Germinal center (tissue), 1 donor: ENCODE results near the gene MAK.
"Not testable (repeated sequence)": the region's sequence is repeated elsewhere in the genome, so short reads cannot be mapped to it uniquely, and the experiment has no call there.

ENCODE experiments used
- DNase-seq: peaks from one replicate; pipeline ENCODE4 v3.0.0; 2012; ENCODE audit warnings: mixed read lengths, low spot score

Gene MAK

GRCh38 chr6:10837995-10838793 lies at the start of gene MAK:
TSS of gene MAK (minus strand) at chr6:10838539. CDS start at chr6:10830648, 7,891 bp downstream.
- peak; percentile 98 for DNase-seq

- no peak for DNase-seq
Observed at GRCh38 chr6:10886691-10887502, 48.6 kb upstream of the MAK start, which contains the start of gene SYCP2L. TSS of gene SYCP2L (plus strand) at chr6:10887052. CDS start at chr6:10887127, 75 bp downstream.

DNA sequence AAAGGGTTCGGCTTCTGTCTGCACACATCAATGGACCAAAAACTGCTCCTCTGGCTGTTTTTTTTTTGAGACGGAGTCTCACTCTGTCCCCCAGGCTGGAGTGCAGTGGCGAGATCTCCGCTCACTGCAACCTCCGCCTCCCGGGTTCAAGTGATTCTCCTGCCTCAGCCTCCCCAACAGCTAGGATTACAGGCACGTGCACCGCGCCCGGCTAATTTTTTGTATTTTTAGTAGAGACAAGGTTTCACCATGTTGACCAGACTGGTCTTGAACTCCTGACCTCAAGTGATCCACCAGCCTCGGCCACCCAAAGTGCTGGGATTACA lies 48.0 kb upstream of the MAK start:
- DNase-seq: not testable (repeated sequence)

DNA sequence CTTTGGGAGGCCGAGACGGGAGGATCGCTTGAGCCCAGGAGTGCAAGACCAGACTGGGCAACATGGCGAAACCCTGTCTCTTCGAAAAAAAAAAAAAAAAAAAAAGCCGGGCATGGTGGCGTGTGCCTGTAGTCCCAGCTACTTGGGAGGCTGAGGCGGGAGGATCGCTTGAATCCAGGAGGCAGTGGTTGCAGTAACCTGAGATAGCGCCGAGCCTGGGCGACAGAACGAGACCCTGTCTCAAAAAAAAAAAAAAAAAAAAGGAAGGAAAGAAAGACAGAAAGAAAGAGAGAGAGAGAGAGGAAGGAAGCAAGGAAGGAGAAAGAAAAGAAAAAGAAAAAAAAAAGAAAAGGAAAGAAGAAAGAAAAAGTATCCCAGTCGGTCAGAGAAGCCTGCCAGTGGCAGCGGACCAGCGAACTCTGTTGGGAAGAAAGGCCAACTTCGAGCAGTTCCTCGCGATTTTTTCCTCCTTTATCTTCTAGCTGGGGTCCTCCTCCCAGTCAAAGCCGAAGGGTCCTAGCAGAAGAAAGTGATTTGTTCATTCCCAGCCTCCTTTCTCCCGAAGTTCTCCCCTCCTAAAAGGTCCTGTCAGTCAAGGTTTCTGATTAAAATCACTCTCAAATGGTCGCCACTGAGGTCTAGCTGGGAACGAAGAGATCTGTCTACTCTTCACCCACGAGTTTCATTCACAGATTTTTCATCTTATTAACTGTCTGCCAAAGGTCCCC lies 46.1 kb upstream of the MAK start:
- no peak for DNase-seq

GRCh38 chr6:10883312-10884244 lies 45.2 kb upstream of the MAK start:
- DNase-seq: no peak

DNA sequence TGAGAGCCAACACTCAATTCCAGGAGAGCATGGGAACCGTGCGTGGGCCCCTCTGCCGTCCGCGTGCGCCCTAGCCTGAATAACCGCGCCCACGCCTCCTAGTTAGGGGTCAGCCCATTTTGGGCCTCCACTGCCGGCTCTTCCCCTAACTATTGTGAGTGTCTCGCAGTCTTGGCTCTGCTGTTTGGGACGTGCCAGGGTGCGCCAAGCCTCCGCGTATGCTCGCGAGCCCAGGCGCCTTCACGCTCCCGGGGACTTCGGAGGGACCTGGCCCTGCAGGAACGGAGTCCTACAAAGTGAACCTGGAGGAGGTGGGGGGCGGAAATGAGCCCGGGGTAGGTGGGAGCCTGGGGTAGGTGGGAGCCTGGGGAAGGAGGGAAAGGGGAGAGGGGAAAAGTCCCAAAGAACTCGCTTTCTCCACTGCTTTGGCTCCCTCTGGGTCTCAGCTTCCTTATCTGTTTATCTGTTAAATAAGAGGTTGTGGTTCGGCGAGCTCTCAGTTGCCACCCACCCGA lies 44.4 kb upstream of the MAK start:
- no peak for DNase-seq

GRCh38 chr6:10882253-10882630 lies 43.9 kb upstream of the MAK start:
- DNase-seq: not testable (repeated sequence)

DNA sequence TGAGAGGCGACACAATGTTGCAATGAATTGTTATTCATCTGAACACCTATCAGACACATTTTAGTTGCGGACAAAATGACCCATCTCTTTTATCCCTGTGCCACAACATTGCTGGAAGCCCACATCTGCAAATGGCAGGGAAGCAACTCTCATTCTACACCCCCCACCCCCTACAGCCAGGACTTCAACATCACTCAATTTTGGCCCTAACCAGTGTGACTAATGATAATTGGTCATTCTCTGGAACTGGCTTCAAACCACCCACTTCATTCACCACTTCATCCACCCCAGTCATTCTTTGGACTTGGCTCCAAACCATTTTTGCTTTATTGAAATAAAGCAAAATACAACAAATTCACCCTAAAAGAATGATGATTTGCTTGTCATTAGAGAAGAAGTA lies 42.0 kb upstream of the MAK start:
- no peak for DNase-seq

DNA sequence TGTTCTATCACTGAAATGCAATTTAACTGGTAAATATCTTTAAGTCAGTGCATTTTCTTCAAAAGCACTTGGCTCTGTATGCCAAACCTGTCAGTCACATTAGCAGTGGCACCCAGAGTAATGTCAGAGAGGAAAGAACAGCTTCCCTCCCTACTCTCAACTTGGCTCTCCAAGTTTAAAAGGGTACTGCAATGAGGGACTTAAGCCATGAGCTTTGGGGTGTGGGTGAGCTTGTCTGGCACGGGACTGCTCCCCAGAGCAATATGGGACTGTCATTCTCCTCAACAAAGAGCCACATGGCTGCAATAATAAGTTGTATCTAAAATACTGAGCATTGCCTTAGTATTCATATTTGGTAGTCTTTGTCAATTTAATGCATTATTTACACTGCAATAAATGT lies 39.5 kb upstream of the MAK start:
- DNase-seq: no peak

DNA sequence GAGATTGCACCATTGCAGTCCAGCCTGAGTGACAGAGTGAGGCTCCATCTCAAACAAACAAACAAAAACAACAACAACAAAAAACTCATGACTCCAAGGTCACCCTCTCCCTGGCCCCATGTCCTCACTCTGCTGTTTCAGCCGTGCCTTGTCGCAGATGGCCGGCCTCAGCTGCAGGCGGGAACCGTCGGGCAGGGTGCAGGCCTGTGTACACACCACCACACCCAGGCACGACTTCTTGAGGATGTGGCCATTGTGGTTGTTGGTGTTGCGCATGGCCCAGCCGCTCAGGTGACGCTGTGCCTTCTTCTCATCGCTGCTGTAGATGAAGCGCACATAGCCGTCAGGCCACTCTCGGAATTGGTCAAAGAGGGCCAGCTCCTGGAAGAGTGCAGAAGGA lies 38.7 kb upstream of the MAK start:
- DNase-seq: no peak

- no peak for DNase-seq
Observed at GRCh38 chr6:10875026-10875425, 36.7 kb upstream of the MAK start.

DNA sequence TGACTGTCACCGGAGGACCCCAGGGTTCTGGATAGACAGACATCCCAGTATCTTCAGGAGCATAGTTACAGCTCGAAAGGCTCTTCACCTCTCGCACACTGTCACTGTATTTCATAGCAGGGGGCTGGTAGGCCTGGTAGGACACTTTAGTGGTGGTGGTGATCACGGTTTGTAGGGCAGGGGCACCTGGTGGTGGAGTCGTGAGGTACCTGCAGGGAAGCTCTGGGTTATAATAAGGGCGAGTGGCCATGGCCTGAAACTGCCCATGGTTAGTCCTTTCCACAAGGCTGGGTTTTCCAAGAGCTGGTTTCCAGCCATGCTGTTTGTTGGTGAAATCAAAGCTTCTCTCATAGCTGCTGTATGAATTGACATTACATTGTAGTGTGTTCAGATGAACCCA lies 35.9 kb upstream of the MAK start:
- DNase-seq: no peak

- no peak for DNase-seq
Observed at GRCh38 chr6:10873374-10873773, 35.0 kb upstream of the MAK start.

DNA sequence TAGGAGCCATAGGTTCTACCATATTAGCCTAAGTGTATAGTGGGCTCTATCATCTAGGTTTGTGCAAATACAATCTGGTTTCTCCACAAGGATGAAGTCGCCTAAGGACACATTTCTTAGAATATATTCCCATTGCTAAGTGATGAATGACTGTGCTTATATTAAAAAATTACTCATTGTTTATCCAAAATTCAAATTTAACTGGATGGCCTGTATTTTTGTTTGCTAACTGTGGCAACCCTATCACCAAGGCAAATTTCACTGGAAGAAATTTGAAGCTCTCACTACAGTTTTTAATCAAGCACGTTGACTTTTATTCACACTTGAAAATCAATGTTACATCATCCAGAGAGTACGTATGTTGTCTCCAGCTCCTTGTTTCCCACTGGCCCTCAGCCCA lies 29.6 kb upstream of the MAK start:
- no peak for DNase-seq

DNA sequence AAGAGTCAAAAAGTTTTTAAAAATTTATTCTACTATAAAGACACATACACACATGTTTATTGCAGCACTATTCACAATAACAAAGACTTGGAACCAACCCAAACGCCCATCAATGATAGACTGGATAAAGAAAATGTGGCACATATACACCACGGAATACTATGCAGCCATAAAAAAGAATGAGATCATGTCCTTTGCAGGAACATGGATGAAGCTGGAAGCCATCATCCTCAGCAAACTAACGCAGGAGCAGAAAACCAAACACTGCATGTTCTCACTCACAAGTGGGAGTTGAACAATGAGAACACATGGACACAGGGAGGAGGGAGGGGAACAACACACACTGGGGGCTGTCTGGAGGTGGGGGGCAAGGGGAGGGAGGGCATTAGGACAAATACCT lies 28.4 kb upstream of the MAK start:
- not testable (repeated sequence) for DNase-seq

DNA sequence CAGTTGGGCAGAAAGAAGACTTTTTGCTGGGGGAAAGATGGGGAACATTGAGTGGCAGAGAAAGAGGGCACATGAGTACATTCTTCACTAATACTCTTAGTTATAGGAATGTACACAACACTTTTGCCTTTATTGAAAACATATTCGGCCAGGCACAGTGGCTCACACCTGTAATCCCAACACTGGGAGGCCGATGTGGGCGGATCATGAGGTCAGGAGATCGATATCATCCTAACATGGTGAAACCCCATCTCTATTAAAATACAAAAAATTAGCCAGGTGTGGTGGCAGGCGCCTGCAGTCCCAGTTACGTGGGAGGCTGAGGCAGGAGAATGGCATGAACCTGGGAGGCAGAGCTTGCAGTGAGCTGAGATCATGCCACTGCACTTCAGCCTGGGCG lies 24.7 kb upstream of the MAK start:
- not testable (repeated sequence) for DNase-seq

- DNase-seq: no peak
Observed at GRCh38 chr6:10862361-10862760, 24.0 kb upstream of the MAK start.

DNA sequence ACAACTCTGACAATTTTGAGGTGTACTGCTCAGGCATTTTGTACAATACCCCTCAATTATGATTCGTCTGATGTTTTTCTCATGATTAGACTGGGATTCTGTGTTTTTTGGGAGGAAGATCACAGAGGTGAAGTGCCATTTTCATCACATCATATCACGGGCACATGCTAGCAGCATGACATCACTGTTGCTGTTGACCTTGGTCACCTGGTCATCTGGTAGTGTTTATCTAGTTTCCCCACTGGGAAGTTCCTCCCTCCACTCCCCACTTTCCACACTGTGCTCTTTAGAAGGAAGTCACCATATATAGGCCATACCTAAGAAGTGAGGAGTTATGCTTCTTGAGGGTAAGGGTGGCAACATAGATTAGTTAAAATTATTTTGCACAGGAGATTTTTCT lies 22.7 kb upstream of the MAK start:
- no peak for DNase-seq

DNA sequence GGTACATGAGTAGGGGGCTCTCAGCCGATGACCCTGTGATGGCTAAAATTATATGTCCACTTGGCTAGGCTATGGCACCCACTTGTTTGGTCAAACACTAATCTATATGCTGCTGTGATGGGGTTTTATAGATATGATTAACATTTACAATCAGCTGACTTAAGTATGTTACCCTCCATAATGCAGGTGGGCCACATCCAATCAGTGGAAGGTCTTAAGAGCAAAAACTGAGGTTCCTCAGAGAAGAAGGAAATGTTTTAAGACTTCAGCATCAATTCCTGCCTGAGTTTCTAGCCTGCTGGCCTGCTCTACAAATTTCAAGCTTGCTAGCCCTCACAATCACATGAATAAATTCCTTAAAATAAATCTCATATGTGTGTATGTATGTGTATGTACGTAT lies 18.9 kb upstream of the MAK start:
- DNase-seq: no peak

DNA sequence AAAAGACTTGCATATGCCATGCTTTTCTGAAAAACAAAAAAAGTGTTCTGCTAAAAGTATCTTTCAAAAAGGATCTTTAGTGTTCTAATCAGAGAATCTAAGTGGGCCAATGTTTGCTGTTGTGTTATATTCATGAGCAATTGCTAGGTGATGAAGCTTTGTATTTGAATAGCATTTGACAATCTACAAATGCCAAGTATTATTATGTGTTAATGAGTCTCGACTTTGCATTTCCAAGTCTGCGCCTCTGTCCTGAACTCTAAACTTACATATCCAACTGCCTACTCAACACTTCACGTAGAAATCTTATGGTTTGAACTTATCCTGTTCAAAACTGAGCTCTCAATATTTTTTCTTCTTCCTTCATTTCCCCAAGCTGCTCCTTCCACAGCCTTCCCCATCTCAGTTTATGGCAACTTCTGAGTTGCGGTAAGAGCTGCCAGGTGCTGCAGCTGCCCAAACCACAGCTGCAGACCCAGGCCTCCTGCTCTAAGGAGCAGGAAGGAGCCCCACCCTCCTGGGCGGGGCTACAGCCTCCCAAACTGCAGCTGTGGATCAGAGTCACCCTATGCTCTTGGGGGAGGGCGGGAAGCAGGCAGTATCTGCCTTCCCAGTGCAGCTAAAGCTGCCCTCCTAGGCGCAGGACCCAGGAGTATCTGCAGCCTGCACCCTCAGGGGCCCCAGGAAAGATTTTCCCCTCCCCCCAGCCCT lies 16.7 kb upstream of the MAK start:
- no peak for DNase-seq

DNA sequence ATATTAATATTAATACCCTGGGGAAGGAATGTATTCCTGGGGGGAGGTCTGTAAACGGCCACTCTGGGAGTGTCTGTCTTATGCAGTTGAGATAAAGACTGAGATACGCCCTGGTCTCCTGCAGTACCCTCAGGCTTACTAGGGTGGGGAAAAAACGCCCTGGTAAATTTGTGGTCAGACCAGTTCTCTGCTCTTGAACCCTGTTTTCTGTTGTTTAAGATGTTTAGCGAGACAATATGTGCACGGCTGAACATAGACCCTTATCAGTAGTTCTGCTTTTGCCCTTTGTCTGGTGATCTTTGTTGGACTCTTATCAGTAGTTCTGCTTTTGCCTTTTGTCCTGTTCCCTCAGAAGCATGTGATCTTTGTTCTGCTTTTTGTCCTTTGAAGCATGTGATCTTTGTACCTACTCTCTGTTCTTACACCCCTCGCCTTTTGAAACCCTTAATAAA lies 15.5 kb upstream of the MAK start:
- not testable (repeated sequence) for DNase-seq
